HT1080 (cell line): ENCODE measurements around the gene RUSC2. TPM values are rescaled to one million over a fixed set of nuclear protein-coding genes. Genes with fewer than 3 reads are reported as not detected.
"Not testable (repeated sequence)": the region's sequence is repeated elsewhere in the genome, so short reads cannot be mapped to it uniquely, and the experiment has no call there.

Experiments
- DNase-seq: peaks from one replicate; pipeline ENCODE4 v3.0.0-alpha.2; 2015; ENCODE audit warnings: low read depth
- total RNA-seq: library from RNA; depleted of rRNA; stranded (reverse); fragments of >200 nt; shearing (Covaris generic); gene quantifications from 2 replicates; pipeline ENCODE4 v1.2.3, GENCODE V29; 2014; rRNA removed

RUSC2 gene
- total RNA-seq, 1 experiment from 2014 or later = 18.6 TPM

- DNase-seq = no peak
These were observed 32.3 kb downstream of the RUSC2 start for GRCh38 chr9:35522187-35522586.

- DNase-seq = no peak
These were observed 32.8 kb downstream of the RUSC2 start for GRCh38 chr9:35522700-35523099.

GRCh38 chr9:35523556-35523955 lies 33.6 kb downstream of the RUSC2 start:
- DNase-seq = not testable (repeated sequence)

- peak; percentile 34 for DNase-seq
These were observed 36.3 kb downstream of the RUSC2 start for GRCh38 chr9:35526087-35526801.

GRCh38 chr9:35529161-35529823 lies 39.4 kb downstream of the RUSC2 start:
- DNase-seq = no peak

- no peak for DNase-seq
These were observed 43.5 kb downstream of the RUSC2 start for GRCh38 chr9:35533398-35533797.

- DNase-seq = not testable (repeated sequence)
These were observed 45.0 kb downstream of the RUSC2 start for GRCh38 chr9:35534921-35535320.

- DNase-seq = no peak
These were observed 48.0 kb downstream of the RUSC2 start for GRCh38 chr9:35537913-35538312.

GRCh38 chr9:35538361-35539234 lies 48.7 kb downstream of the RUSC2 start:
- DNase-seq = no peak

Other genes starting within 250 kb of the RUSC2 start
- gene TESK1, start 115.2 kb downstream of the RUSC2 start, total RNA-seq = 5.4 and 9.2 TPM in 2 replicates
- gene CD72, start 128.3 kb downstream of the RUSC2 start, total RNA-seq = 0.27 TPM in 1 of 2 replicates, not detected in the other
- gene SIT1, start 160.8 kb downstream of the RUSC2 start, total RNA-seq = not detected in 2 replicates
- 6,816 and 22,210 TPM in 2 replicates for gene RMRP, start 167.9 kb downstream of the RUSC2 start, total RNA-seq
- 9.2 and 9.3 TPM in 2 replicates for gene CCDC107, start 168.2 kb downstream of the RUSC2 start, total RNA-seq
- 5.3 and 8.9 TPM in 2 replicates for gene ARHGEF39, start 175.1 kb downstream of the RUSC2 start, total RNA-seq
- gene CA9, start 183.8 kb downstream of the RUSC2 start, total RNA-seq = 0.33 and 0.55 TPM in 2 replicates
- gene TPM2, start 199.8 kb downstream of the RUSC2 start, total RNA-seq = 405 and 411 TPM in 2 replicates
- 165 and 198 TPM in 2 replicates for gene TLN1, start 242.1 kb downstream of the RUSC2 start, total RNA-seq
- gene CREB3, start 242.6 kb downstream of the RUSC2 start, total RNA-seq = 42.1 and 44.1 TPM in 2 replicates